Measurements from ENCODE around the gene CENPO. TPM values are rescaled to one million over a fixed set of nuclear protein-coding genes. Genes with fewer than 3 reads are reported as not detected.

CENPO gene
- total and polyA plus RNA-seq, 2 donors (not counting 1 experiment from before 2014, with no cell fraction given): 9.1 to 12.7 TPM

DNA sequence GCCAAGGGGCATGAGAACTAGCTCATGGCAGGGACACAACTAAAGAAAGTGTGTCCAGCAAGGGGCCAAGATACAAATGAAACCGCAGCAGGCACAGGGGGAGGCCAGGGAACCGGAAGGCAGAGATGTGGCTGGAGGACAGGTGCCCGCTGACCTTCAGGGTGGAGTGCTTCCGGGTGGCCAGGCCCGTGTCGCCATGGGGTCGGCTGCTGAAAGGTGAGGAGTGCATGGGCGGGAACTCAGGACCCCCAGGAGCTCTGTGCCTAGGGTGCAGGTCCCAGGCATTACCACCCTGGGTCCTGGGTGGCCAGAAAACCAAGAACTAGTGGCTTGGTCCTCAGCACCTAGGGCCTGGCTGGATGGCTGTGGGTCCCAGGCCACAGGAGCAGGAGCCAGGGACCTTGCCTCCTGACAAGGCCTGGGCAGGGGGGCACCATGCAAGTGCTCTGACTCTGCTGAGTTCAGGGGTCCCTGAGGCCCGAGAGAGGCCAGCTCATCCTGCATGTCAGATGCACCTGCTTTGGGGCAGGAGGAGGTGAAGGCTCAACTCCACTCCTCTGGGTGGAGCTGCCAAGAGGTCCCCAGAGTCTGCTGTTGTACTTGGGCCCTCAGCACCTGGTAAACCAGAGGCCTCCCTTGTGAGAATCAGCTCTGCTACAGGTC is 50.9 kb downstream of the CENPO start:
- TF ChIP-seq, protein P1, sequence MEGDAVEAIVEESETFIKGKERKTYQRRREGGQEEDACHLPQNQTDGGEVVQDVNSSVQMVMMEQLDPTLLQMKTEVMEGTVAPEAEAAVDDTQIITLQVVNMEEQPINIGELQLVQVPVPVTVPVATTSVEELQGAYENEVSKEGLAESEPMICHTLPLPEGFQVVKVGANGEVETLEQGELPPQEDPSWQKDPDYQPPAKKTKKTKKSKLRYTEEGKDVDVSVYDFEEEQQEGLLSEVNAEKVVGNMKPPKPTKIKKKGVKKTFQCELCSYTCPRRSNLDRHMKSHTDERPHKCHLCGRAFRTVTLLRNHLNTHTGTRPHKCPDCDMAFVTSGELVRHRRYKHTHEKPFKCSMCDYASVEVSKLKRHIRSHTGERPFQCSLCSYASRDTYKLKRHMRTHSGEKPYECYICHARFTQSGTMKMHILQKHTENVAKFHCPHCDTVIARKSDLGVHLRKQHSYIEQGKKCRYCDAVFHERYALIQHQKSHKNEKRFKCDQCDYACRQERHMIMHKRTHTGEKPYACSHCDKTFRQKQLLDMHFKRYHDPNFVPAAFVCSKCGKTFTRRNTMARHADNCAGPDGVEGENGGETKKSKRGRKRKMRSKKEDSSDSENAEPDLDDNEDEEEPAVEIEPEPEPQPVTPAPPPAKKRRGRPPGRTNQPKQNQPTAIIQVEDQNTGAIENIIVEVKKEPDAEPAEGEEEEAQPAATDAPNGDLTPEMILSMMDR (conservative IDR thresholded peaks at IDR 0.05 in 1 of 2, IDR thresholded peaks at IDR 0.05 in 1 of 2; ENCODE audit: low read depth in 1 of 2, low read length in 2 of 2): no peak
- no peak for TF ChIP-seq EZH2 (IDR thresholded peaks at IDR 0.05; ENCODE audit: low read length, missing control alignments)
- Histone ChIP-seq H3K36me3 (ENCODE audit: control insufficient read depth, insufficient read depth, low read length) (no peaks in the 10 kb centered on the region), H3K27me3 (ENCODE audit: control insufficient read depth, insufficient read depth, low read length) (no peaks in the 10 kb centered on the region)

GRCh38 chr2:24845691-24846090 is 52.5 kb downstream of the CENPO start:
- Histone ChIP-seq H3K27ac (ENCODE audit: insufficient read depth, low read length) (no peak overlapping the region), H3K9ac (ENCODE audit: insufficient read depth, low read length) (no peak overlapping the region), H3K79me2 (ENCODE audit: control insufficient read depth, insufficient read depth, low read length) (no peaks in the 10 kb centered on the region), H3K9me3 (ENCODE audit: control insufficient read depth, insufficient read depth, low read depth, low read length) (no peaks in the 10 kb centered on the region), H2AFZ (ENCODE audit: low read length) (no peak overlapping the region), H3K36me3 (ENCODE audit: control insufficient read depth, insufficient read depth, low read length) (no peaks in the 10 kb centered on the region), H3K27me3 (ENCODE audit: control insufficient read depth, insufficient read depth, low read length) (no peaks in the 10 kb centered on the region), H4K20me1 (ENCODE audit: control insufficient read depth, extremely low read depth, insufficient read depth, low read length) (no peaks in the 10 kb centered on the region), H3K4me3 (replicated peaks in 1 of 4; ENCODE audit: control extremely low read depth in 1 of 4, insufficient read depth in 1 of 4, low read depth in 3 of 4, low read length in 4 of 4) (no peak overlapping the region), H3K4me2 (ENCODE audit: extremely low read depth, insufficient read depth, low read length) (no peak overlapping the region), H3K4me1 (ENCODE audit: control insufficient read depth, extremely low read depth, insufficient read depth, low read length) (no peaks in the 10 kb centered on the region)
- DNase-seq (ENCODE audit: low read depth in 2 of 2): no peak
- TF ChIP-seq EZH2 (IDR thresholded peaks at IDR 0.05; ENCODE audit: low read length, missing control alignments): no peak
- TF ChIP-seq, protein P1 (conservative IDR thresholded peaks at IDR 0.05 in 1 of 2, IDR thresholded peaks at IDR 0.05 in 1 of 2; ENCODE audit: low read depth in 1 of 2, low read length in 2 of 2): no peak

More for the DNA sequence above, 50.9 kb downstream of the CENPO start:
- Histone ChIP-seq H3K4me2 (ENCODE audit: extremely low read depth, insufficient read depth, low read length) (no peak overlapping the region), H3K4me3 (replicated peaks in 1 of 4; ENCODE audit: control extremely low read depth in 1 of 4, insufficient read depth in 1 of 4, low read depth in 3 of 4, low read length in 4 of 4) (no peak overlapping the region), H3K27ac (ENCODE audit: insufficient read depth, low read length) (no peak overlapping the region), H3K79me2 (ENCODE audit: control insufficient read depth, insufficient read depth, low read length) (no peaks in the 10 kb centered on the region), H3K9ac (ENCODE audit: insufficient read depth, low read length) (no peak overlapping the region), H3K9me3 (ENCODE audit: control insufficient read depth, insufficient read depth, low read depth, low read length) (no peaks in the 10 kb centered on the region), H3K4me1 (ENCODE audit: control insufficient read depth, extremely low read depth, insufficient read depth, low read length) (no peaks in the 10 kb centered on the region), H4K20me1 (ENCODE audit: control insufficient read depth, extremely low read depth, insufficient read depth, low read length) (no peaks in the 10 kb centered on the region), H2AFZ (ENCODE audit: low read length) (no peak overlapping the region)
- no peak for DNase-seq (ENCODE audit: low read depth in 2 of 2)

DNA sequence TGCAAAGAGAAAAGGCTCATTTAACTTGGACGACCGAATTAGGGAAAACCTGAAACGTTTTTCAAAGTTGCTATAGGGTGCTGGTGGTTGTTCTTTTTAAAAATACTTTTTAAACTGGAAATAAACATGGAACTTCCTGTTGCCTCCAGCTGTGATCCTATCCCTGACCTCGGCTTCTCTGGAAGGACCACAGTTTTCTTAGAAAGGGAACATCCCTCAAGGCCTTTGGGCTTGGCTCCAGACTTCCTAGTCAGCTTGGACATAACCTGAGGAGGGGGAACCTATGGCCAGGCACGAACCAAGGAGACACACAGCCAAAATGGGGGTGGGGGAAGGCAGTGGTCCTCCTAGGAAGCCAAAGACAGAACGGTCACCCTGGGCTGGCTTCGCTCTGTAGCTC is 57.7 kb downstream of the CENPO start:
- Histone ChIP-seq H3K9ac (ENCODE audit: insufficient read depth, low read length) (no peak overlapping the region), H3K27me3 (ENCODE audit: control insufficient read depth, insufficient read depth, low read length) (no peaks in the 10 kb centered on the region), H4K20me1 (ENCODE audit: control insufficient read depth, extremely low read depth, insufficient read depth, low read length) (no peaks in the 10 kb centered on the region), H3K79me2 (ENCODE audit: control insufficient read depth, insufficient read depth, low read length) (no peaks in the 10 kb centered on the region), H3K36me3 (ENCODE audit: control insufficient read depth, insufficient read depth, low read length) (no peaks in the 10 kb centered on the region), H3K9me3 (ENCODE audit: control insufficient read depth, insufficient read depth, low read depth, low read length) (no peaks in the 10 kb centered on the region), H3K4me1 (ENCODE audit: control insufficient read depth, extremely low read depth, insufficient read depth, low read length) (peaks cover 14% of the 10 kb centered on the region), H2AFZ (ENCODE audit: low read length) (no peak overlapping the region), H3K4me3 (replicated peaks in 1 of 4; ENCODE audit: control extremely low read depth in 1 of 4, insufficient read depth in 1 of 4, low read depth in 3 of 4, low read length in 4 of 4) (no peak overlapping the region), H3K27ac (ENCODE audit: insufficient read depth, low read length) (no peak overlapping the region), H3K4me2 (ENCODE audit: extremely low read depth, insufficient read depth, low read length) (no peak overlapping the region)
- no peak for DNase-seq (ENCODE audit: low read depth in 2 of 2)
- no peak for TF ChIP-seq EZH2 (IDR thresholded peaks at IDR 0.05; ENCODE audit: low read length, missing control alignments)
- TF ChIP-seq, protein P1 (conservative IDR thresholded peaks at IDR 0.05 in 1 of 2, IDR thresholded peaks at IDR 0.05 in 1 of 2; ENCODE audit: low read depth in 1 of 2, low read length in 2 of 2): no peak

Measured in fibroblast of lung (primary cell).